ENCODE measurements around the gene ZNF195.
"Not testable (repeated sequence)": the region's sequence is repeated elsewhere in the genome, so short reads cannot be mapped to it uniquely, and the experiment has no call there.

ZNF195 gene

DNA sequence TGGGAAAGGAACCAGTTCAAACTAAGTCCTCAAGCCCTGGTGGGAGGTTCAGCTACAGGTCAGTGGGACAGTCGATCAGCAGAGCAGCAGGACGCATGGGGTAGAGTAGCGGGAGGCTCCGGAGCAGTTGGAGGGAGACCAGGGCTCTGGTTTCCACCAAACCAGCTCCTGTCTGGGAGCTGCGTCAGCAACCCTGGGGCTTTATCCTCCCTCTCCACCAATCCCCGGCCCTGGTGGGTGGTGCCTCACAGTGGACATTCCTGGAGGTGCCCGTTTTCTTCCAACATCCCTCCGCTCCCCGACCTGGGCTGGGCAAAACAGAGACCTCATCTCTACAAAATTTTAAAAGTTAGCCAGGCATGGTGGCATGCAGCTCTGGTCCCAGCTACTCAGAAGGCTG lies 32.4 kb downstream of the ZNF195 start:
- no peak for DNase-seq (ENCODE audit: low read depth)

DNA sequence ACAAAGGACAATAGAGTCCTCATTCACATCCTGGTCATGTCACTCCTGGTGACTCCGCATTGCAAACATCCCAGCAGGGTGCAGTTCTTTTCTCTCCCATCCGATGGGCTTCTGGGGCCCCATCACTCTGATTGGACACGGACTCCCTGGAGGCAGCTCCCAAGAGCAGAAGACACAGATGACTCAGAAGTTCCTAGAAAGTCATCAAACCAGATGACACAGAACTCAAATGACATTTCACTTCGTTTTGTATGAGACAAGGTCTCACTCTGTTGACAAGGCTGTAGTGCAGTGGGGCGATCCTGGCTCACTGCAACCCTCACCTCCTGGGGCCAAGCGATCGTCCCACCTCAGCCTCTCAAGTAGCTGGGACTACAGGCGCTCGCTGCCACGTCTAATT lies 33.2 kb downstream of the ZNF195 start:
- no peak for DNase-seq (ENCODE audit: low read depth)

DNA sequence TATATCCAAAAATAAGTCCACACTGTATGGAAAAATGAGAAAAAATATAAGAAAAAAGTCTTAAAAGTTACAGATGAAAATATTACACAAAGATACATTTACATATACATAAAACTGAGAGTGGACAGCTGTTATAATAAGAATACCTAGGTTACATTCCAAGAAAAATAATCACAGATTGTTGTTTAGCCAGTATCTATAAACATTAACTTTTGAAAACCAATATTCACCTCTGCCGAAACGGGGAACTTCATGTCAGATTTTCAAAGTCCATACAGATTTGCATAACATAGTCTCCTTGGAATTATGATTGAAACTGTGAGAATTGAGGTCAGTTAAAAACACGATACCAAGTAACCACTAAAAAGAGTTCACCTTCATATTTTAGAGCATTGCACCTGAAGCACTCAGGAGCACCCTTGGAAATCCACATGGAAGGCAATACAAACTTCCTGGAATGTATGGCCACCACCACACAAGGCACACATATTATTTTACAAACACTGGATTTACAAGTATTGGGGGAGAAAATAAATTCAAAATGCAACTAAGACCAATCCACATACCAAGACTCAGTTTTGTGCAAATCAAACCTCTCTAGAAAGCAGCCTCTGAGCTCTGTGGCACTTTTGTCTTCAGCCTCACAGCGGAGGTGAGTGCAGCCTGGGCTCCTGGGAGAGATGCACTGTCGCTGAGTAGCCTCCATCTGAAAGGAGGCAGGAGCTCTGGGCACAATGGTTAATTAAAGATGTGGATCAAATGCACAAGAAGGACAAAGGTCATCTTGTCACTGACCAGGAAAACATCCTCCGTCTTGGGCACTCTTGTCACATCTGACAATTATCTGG lies 34.4 kb downstream of the ZNF195 start:
- no peak for DNase-seq (ENCODE audit: low read depth)

DNA sequence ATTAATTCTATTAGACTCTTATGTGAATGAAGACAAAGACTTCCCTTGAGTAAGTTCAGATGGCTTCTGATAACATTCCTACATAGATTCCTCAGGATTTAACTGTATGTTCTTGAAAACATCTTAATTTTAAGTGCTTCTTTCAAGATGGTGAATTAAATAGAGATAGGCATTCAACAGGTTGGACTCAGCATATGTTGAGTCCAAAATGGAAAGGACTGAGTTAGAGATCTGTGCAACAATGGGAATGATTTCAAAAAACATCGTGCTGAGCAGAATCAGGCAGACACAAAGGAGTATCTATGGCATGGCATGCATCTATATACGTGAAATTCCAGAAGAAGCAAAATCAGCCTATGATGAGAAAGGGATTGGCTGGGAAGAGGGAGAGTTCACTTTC lies 36.2 kb downstream of the ZNF195 start:
- DNase-seq (ENCODE audit: low read depth), result no peak

DNA sequence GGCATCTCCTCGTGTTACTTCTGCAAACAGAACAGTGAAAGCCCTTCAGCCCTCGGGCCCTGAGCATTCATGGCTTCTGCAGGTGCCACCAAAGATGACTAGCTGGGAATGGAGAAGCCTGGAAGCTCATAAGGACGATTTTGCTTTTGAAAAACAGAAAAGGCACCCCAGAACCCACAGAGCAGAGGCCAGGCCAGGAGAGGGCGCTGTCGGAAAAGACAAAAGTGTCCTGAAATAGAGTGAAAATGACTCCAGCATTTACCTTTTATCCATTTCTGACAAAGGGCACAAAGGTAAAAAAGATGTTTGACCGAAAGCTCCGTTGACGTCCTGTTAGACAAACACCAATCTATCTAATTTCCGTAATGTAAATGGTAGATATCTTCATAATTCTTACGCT lies 37.6 kb downstream of the ZNF195 start:
- DNase-seq (ENCODE audit: low read depth), result peak; percentile 42

DNA sequence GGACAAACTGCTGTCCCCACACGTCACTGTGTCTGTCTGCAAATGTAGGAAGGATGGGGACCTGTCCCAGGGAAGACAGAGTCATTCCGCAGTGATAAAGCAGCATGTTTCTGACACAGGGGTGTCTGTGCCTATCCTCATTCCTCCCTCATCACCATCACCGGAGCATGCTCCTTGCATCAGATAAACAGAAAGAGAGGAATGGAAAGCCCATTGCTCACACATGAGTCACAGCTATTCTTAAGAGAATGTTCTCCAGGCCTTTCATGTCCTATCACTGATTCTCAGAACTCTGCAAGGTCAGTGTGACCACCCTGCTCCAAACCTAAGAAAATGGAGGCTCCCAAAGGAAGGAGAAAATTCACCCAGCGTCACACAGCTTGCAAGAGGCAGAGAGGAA lies 38.9 kb downstream of the ZNF195 start:
- DNase-seq (ENCODE audit: low read depth), result no peak

DNA sequence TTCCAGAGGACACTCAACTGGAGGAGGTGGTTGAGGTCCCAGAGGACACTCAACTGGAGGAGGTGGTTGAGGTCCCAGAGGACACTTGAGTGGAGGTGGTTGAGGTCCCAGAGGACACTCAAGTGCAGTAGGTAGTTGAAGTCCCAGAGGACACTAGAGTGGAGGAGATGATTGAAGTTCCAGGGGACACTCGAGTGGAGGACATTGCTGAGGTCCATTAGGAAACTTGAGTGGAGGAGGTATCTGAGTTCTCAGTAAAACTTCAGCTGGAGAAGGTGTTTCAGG lies 39.7 kb downstream of the ZNF195 start:
- no peak for DNase-seq (ENCODE audit: low read depth)

DNA sequence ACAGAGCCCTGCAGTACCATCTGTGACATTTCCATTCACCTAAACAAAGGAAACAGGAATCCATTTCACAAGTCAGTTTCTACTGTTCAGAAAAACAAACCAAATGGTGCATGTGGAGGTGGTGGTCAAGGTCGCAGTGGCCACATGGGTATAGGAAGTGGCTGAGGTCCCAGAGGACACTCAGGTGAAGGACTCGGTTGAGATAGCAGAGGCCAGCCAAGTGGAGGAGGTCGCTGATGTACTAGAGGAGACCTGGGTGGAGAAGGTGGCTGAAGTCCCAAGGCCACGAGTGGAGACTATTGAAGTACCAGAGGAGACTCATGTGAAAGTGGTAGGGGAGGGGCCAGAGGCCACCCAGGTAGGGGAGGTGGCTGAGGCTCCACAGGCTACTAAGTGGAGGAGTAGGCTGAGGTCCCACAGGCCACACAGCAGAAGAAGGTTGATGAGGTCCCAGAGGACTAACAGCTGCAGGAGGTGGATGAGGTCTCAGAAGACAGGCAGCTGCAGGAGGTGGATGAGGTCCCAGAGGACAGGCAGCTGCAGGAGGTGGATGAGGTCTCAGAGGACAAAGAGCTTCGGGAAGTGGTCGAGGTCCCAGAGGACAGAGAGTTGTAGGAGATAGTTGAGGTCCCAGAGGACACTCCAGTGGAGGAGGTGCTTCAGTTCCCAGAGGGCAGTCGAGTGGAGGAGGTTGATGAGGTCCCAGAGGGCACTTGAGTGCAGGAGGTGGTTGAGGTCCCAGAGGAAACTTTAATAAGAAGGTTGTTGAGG lies 40.2 kb downstream of the ZNF195 start:
- no peak for DNase-seq (ENCODE audit: low read depth)

DNA sequence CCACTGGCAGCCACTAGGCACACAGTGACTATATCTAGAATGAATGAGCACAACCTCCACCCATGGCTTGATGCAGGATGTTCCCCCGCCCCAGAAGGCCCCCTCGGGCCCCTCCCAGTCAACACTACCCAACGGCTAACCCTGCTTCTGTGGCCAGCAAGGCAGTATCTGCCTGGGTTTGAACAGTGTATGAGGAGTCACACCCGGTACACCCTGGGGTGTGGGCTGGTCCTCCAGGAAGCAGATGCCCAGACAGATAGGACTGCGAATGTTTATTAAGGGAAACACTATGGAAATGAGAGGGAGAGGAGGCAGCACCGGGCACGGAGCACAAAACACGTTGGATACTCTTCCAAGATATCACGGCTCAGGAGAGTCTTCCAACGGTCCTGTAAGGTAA lies 42.5 kb downstream of the ZNF195 start:
- not testable (repeated sequence) for DNase-seq (ENCODE audit: low read depth)

DNA sequence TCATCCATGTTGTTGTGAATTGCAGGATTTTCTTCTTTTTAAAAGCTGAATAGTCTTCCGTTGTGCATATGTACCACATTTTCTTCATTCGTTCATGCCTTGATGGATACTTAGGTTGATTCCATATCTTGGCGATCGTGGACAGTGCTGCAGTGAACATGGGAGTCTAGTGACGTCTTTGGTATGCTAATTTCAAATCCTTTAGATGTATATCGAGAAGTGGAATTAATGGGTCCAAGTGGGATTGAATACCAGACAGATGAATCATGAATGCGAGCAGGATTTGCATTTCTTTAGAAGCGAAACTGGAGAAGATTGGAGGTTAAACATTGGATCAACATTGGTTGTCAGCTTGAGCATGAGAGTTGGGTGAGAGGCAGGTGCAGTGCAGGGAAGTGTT lies 45.8 kb downstream of the ZNF195 start:
- not testable (repeated sequence) for DNase-seq (ENCODE audit: low read depth)

DNA sequence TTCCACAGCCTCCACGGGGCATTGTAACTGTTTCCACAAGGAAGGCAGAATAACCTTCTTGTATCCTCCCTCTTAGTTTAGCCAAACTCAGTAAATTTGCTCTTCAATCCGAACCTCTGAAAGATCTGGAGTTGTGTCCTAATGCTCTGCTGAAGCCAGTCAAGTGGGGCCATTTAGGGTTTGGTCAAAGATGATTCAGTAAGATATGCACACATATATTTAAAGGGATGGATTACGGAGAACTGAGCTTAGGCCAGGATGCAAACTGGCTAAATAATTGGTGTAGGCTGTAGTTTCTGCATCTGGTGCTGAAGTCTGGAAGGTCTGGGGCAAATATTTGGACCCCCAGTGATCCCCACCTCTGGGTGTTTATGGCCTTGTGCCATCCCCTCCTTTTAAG lies 47.9 kb downstream of the ZNF195 start:
- not testable (repeated sequence) for DNase-seq (ENCODE audit: low read depth)

DNA sequence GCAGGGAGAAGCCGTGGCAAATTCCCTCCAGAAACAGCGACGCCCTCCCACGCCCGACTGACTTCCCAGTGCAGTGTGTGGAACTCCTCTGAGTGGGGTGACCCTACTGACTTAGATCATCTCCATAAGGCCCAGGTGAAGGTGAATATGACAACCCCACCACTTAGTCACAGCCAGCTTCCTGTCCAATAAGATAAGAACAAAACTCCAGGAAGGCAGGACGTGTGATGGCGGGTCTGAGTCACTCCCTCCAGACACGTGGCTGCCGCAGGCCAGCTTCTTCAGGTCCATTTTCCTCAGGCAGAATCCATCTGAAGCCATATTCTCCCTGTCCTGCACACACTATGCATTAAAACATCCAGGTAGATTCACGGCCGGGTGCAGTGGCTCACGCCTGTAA lies 48.9 kb downstream of the ZNF195 start:
- DNase-seq (ENCODE audit: low read depth), result not testable (repeated sequence)

DNA sequence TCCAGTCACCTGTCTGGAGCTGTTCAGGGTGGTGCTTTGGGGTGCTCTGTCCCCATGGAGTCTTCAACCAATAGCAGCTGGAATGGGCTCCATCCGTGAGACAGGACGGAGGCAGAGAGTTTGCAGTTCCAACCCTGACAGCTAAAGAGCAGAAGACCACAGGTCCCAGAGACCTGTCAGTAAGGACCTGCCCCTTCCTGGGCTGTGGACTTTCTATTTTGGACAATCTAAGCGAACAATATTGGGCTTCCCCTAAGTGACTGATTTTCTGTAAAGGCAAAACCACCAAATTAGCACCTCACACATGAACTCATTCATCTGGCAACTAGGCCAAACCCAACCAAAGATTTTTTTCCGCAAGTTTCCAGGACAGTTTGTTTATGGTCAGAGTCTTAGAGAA lies 50.4 kb downstream of the ZNF195 start:
- DNase-seq (ENCODE audit: low read depth), result not testable (repeated sequence)

DNA sequence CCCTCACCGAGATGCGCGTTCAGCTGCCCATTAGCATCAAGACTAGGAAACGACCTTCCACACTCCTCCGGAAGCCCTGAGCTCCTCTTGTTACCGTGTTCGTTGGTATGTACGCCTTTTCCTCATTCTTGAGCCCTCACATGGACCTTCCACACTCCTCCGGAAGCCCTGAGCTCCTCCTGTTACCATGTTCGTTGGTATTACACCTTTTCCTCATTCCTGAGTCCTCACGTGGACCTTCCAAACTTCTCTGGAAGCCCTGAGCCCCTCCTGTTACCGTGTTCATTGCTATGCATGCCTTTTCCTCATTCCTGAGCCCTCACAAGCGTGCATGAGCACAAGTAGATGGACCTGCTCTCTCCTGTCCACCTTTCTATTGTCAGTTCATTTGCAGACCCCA lies 52.5 kb downstream of the ZNF195 start:
- DNase-seq (ENCODE audit: low read depth), result not testable (repeated sequence)

DNA sequence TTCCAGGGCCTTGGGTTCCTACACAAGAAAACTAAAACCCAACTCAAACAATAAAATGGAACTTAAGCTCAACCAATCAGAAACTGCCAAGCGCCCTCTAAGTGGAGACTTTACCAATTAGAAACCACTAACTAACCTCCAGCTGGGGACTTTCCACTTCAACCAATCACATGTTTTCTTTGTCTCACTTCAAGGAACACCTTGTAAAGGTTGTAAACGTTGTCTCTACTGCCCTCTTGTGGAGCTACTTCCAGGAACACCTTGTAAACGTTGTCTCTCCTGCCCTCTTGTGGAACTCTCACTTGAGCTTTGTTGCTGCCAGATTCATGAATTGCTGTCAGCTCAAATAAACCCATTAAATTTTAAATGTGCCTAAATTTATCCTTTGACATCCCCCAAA lies 54.2 kb downstream of the ZNF195 start:
- DNase-seq (ENCODE audit: low read depth), result not testable (repeated sequence)

Measured in activated T-helper 9 cell treated with anti-CD3 and anti-CD28 coated beads, Interleukin-2, amount 50 U/mL, for 16 hours (primary cell).